ENCODE results near the gene PARVA.

Gene PARVA

DNA sequence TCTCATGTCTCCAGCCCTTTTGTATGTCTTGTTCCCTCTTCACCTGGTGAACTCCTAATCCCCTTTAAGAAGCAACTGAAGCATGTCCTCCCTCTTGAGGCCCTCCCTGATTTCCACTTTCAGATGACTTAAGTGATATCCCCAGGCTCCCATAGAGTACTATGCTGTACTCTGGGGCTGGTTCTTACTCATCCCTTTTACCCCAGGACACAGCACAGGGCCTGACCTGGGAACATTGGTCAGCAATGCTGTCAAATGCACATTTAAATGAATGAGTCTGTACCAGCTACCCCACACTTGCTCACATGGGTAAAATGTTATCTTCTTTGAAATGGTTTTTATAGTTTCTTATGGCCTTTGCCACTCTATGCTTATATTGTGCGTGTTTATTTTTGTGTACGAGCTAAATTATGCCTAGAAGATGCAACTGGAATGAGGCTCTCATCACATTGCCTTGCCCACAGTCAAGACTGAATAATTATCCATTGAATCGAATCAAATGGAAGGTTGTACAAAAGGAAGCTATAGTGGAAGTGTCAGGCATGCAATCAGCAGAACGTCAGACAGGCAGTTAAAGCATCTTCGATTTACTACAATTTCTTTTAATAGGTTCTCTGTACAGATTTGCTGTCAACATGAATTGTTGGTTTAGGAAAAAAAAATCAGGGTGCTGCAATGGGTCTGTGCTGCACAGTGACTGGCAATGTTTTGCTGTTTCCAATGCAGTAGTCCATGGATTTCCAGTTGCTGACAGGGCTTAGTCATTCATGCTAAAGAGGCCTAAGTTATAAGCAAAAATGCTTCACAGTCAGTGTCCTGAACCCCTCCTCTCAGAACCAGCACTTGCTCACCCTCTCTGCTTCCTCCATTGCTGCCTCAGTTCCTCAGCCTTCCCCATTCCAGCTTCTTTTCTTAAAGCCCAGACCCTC is 79.5 kb downstream of the PARVA start:
- TF ChIP-seq, protein P1, sequence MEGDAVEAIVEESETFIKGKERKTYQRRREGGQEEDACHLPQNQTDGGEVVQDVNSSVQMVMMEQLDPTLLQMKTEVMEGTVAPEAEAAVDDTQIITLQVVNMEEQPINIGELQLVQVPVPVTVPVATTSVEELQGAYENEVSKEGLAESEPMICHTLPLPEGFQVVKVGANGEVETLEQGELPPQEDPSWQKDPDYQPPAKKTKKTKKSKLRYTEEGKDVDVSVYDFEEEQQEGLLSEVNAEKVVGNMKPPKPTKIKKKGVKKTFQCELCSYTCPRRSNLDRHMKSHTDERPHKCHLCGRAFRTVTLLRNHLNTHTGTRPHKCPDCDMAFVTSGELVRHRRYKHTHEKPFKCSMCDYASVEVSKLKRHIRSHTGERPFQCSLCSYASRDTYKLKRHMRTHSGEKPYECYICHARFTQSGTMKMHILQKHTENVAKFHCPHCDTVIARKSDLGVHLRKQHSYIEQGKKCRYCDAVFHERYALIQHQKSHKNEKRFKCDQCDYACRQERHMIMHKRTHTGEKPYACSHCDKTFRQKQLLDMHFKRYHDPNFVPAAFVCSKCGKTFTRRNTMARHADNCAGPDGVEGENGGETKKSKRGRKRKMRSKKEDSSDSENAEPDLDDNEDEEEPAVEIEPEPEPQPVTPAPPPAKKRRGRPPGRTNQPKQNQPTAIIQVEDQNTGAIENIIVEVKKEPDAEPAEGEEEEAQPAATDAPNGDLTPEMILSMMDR (IDR thresholded peaks at IDR 0.05; ENCODE audit: insufficient read depth, low read depth, low read length, missing control alignments), result no peak
- no peak overlapping the region for H3K4me3 ChIP-seq (ENCODE audit: low read length)
- no peak for DNase-seq (ENCODE audit: low read depth)

DNA sequence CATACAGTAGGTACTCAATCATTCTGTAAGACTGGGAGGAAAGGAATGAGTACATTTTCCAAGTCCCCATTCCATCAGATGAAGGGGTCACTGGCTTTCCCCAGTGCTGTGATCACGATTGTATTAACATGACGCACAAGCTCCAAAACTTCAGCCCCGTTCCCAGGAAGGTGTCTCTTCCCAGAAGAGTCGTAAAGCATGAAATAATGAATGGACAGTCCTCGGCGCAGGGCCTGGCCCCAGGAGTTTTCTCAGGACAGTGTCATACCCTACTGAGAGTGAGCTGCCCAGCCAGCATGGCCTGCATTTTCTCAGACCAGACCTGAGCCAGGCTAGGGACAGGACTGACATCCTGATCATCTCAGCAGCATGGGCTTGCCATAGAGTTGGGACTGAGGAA is 80.7 kb downstream of the PARVA start:
- DNase-seq (ENCODE audit: low read depth), result no peak
- no peak overlapping the region for H3K4me3 ChIP-seq (ENCODE audit: low read length)
- TF ChIP-seq, protein P1 (IDR thresholded peaks at IDR 0.05; ENCODE audit: insufficient read depth, low read depth, low read length, missing control alignments), result no peak

DNA sequence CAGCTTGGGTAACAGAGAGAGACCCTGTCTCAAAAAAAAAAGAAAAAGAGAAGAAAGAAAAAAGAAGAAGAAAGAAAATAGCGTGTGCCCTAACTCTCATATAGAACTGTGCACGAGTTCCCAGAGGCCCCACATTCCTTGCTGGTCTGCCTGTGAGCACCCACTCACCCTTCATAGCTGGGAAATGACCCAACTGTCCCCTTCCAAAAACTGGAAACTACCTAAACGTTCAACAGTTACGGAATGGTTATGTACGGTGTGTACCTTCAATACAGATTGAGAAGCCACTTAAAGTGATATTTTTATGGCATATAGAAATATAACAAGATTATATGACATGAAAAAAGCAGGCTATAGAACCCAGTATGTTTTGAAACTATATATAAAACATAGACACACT is 82.0 kb downstream of the PARVA start:
- H3K4me3 ChIP-seq (ENCODE audit: low read length), result no peak overlapping the region
- TF ChIP-seq, protein P1 (IDR thresholded peaks at IDR 0.05; ENCODE audit: insufficient read depth, low read depth, low read length, missing control alignments), result no peak
- no peak for DNase-seq (ENCODE audit: low read depth)

DNA sequence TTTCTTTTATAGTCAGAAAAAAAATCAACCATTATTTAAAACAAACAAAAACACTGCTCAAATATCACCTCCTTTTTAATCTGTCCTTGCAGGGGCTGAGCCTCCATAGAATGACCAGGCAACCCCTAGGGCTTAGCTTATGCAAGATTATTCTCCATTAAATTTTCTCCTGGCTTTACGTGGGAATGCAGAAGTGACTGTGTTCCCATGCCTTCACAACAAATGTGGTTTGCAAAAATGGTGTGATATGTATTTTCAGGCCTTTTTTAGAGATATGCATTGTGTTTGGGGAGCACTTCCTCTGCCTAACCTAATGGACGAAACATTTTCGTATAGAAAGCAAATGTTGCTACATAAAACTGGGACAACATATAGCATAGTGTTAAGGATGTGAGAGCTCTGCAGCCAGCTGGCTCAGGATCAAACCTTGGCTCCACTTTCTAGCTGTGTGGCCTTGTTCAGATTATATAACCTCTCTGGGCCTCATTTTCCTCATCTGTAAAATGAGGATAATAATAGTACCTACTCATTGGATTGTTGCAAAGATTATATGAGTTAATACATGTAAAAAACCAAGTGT is 82.6 kb downstream of the PARVA start:
- DNase-seq (ENCODE audit: low read depth), result no peak
- TF ChIP-seq, protein P1 (IDR thresholded peaks at IDR 0.05; ENCODE audit: insufficient read depth, low read depth, low read length, missing control alignments), result no peak
- no peak overlapping the region for H3K4me3 ChIP-seq (ENCODE audit: low read length)

DNA sequence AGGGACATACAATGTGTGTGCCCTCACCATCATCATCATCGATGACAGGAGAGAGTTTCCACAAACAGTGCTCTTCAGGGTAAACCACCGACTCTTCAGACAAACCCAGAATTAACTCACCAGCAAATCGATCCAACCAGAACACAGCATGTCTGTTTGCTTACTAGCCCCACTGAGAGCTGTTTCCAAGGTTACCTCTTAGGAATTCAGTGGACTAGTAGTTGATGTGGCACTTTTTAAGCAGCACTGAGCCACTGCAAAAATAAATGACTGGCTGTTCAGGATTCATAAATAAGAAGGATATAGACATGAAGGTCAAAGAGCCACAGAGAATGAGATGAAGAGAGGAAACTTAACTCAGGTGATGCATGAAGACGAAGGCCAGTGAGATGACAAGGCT is 83.1 kb downstream of the PARVA start:
- no peak overlapping the region for H3K4me3 ChIP-seq (ENCODE audit: low read length)
- no peak for DNase-seq (ENCODE audit: low read depth)
- TF ChIP-seq, protein P1 (IDR thresholded peaks at IDR 0.05; ENCODE audit: insufficient read depth, low read depth, low read length, missing control alignments), result no peak

DNA sequence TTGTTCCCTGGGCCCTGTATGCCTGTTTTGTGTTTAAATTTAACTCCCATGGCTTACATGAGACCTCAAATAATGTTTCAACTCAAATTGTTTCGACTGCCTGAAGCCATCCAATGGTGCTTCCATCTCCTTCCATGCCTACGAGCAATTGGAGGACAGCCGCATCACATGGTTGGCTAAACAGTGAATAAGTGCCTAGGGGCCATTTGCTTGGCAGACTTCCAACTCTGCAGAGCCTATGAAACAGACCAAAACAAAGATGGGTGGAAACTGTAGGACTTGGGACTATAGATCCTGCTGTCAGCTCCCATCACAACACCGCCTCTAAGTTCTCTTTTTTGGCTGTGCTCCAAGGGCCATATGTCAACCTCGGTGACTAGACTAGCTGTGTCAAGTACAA is 84.1 kb downstream of the PARVA start:
- H3K4me3 ChIP-seq (ENCODE audit: low read length), result no peak overlapping the region
- TF ChIP-seq, protein P1 (IDR thresholded peaks at IDR 0.05; ENCODE audit: insufficient read depth, low read depth, low read length, missing control alignments), result no peak
- DNase-seq (ENCODE audit: low read depth), result peak; percentile 19
